Hepatocyte (in vitro differentiated cells): ENCODE results near the gene ARHGAP21. TPM values are rescaled to one million over a fixed set of nuclear protein-coding genes. Genes with fewer than 3 reads are reported as not detected.

Experiments used
- DNase-seq: peaks from one replicate; pipeline ENCODE4 v3.0.0-alpha.2; 2016; ENCODE audit warnings: low spot score
- H2AFZ ChIP-seq: fragments of 200-600 bp; sonication (generic); 2 replicates; pipeline ENCODE4 v1.6.0; 2016; ENCODE audit warnings: antibody characterized with exemption, mild to moderate bottlenecking
- H3K27ac ChIP-seq: fragments of 200-600 bp; sonication (generic); 2 replicates; pipeline ENCODE4 v1.5.1; 2016; ENCODE audit warnings: mild to moderate bottlenecking
- H3K27me3 ChIP-seq: fragments of 200-600 bp; sonication (generic); 2 replicates; pipeline ENCODE4 v1.6.1; 2016
- H3K36me3 ChIP-seq: fragments of 200-600 bp; sonication (generic); replicated peaks from 2 replicates; pipeline ENCODE4 v1.5.1; 2016; ENCODE audit warnings: low read depth; ENCODE audit not compliant: insufficient read depth
- H3K4me1 ChIP-seq: fragments of 200-600 bp; sonication (generic); 2 replicates; pipeline ENCODE4 v1.5.1; 2016; ENCODE audit warnings: mild to moderate bottlenecking, moderate library complexity; ENCODE audit not compliant: insufficient read depth
- H3K4me2 ChIP-seq: fragments of 200-600 bp; sonication (generic); 2 replicates; pipeline ENCODE4 v1.6.0; 2016
- H3K4me3 ChIP-seq: fragments of 200-600 bp; sonication (generic); 2 replicates; pipeline ENCODE4 v1.5.1; 2016; ENCODE audit warnings: mild to moderate bottlenecking
- H3K79me2 ChIP-seq: fragments of 200-600 bp; sonication (generic); 2 replicates; pipeline ENCODE4 v1.6.0; 2017; ENCODE audit warnings: mild to moderate bottlenecking
- H3K9me2 ChIP-seq: fragments of 200-600 bp; sonication (generic); replicated peaks from 2 replicates; pipeline ENCODE4 v1.6.0; 2017; ENCODE audit warnings: mild to moderate bottlenecking; ENCODE audit not compliant: insufficient read depth
- H3K9me3 ChIP-seq: fragments of 200-600 bp; sonication (generic); 2 replicates; pipeline ENCODE4 v1.5.1; 2016; ENCODE audit warnings: low read depth, mild to moderate bottlenecking
- H4K20me1 ChIP-seq: fragments of 200-600 bp; sonication (generic); 2 replicates; pipeline ENCODE4 v1.6.0; 2016; ENCODE audit warnings: mild to moderate bottlenecking; ENCODE audit not compliant: insufficient read depth, poor library complexity, severe bottlenecking
- EZH2 ChIP-seq: fragments of 200-600 bp; sonication (generic); IDR thresholded peaks from 2 replicates; pipeline ENCODE4 v1.6.1; 2016; ENCODE audit warnings: antibody characterized with exemption, mild to moderate bottlenecking, borderline replicate concordance
- EZH2phosphoT487 ChIP-seq: fragments of 200-600 bp; sonication (generic); IDR thresholded peaks from one replicate; pipeline ENCODE4 v1.6.1; 2018; ENCODE audit warnings: antibody characterized with exemption, mild to moderate bottlenecking, low read depth, moderate library complexity; ENCODE audit not compliant: unreplicated experiment, severe bottlenecking
- WGBS: methylation state at CpG from one replicate; pipeline ENCODE4 v1.1.6; 2016; ENCODE audit warnings: low lambda C conversion rate; ENCODE audit errors: missing lambda C conversion rate; 5-methylcytosine and 5-hydroxymethylcytosine counted together
- polyA plus RNA-seq: library from polyadenylated mRNA; unstranded; fragments of >200 nt; fragmentation: Nextera tagmentation; extraction: Ambion mirVana; gene quantifications from 2 replicates; pipeline ENCODE4 v1.2.1, GENCODE V29; 2016
- total RNA-seq: library from RNA; depleted of rRNA; stranded (reverse); fragments of >200 nt; gene quantifications from 2 replicates; pipeline ENCODE4 v1.2.3, GENCODE V29; 2014
- TF ChIP-seq, protein P1 (sequence below): fragments of 200-600 bp; sonication (generic); IDR thresholded peaks from 2 replicates; pipeline ENCODE4 v1.5.1; 2016; ENCODE audit warnings: antibody characterized with exemption, mild to moderate bottlenecking; ENCODE audit not compliant: poor library complexity

Gene ARHGAP21
- total and polyA plus RNA-seq, 2 experiments from 2014 or later: 15.1 to 70.2 TPM

DNA sequence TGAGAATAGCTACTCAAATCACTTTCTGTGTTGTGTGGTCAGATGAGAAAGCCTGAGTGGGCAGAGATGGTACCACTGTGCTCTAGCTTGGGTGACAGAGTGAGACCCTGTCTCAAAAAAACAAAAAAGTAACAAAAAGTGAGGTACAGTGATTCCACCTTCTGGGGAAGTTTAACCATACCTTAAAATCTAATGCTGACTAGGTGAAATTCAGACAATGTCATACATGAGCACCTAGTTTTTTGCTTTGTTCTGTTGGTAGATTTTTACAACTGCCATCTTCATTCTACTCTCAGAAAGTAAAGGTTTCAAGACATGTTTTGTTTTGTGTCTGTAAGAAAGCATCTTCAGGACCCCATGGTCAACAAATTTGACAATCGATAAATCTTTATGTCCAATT lies 144.2 kb downstream of the ARHGAP21 start:
- no peaks in the 10 kb centered on the region for H3K36me3 ChIP-seq
- H3K4me2 ChIP-seq: no peak overlapping the region
- no peak for TF ChIP-seq EZH2
- no peak for TF ChIP-seq EZH2phosphoT487
- TF ChIP-seq, protein P1, sequence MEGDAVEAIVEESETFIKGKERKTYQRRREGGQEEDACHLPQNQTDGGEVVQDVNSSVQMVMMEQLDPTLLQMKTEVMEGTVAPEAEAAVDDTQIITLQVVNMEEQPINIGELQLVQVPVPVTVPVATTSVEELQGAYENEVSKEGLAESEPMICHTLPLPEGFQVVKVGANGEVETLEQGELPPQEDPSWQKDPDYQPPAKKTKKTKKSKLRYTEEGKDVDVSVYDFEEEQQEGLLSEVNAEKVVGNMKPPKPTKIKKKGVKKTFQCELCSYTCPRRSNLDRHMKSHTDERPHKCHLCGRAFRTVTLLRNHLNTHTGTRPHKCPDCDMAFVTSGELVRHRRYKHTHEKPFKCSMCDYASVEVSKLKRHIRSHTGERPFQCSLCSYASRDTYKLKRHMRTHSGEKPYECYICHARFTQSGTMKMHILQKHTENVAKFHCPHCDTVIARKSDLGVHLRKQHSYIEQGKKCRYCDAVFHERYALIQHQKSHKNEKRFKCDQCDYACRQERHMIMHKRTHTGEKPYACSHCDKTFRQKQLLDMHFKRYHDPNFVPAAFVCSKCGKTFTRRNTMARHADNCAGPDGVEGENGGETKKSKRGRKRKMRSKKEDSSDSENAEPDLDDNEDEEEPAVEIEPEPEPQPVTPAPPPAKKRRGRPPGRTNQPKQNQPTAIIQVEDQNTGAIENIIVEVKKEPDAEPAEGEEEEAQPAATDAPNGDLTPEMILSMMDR: no peak
- H3K4me3 ChIP-seq: no peak overlapping the region
- no peak overlapping the region for H2AFZ ChIP-seq
- no peaks in the 10 kb centered on the region for H3K9me3 ChIP-seq
- no peaks in the 10 kb centered on the region for H4K20me1 ChIP-seq
- 96% methylated on average over 1 of the region's 1 CpG for WGBS
- no peaks in the 10 kb centered on the region for H3K4me1 ChIP-seq
- no peaks in the 10 kb centered on the region for H3K9me2 ChIP-seq
- no peak for DNase-seq
- no peaks in the 10 kb centered on the region for H3K79me2 ChIP-seq
- H3K27me3 ChIP-seq: no peaks in the 10 kb centered on the region
- H3K27ac ChIP-seq: no peak overlapping the region

GRCh38 chr10:24575481-24576002 lies 148.1 kb downstream of the ARHGAP21 start:
- Histone ChIP-seq H2AFZ (no peak overlapping the region), H3K4me2 (no peak overlapping the region), H3K27ac (no peak overlapping the region), H3K9me2 (no peaks in the 10 kb centered on the region), H3K79me2 (no peaks in the 10 kb centered on the region), H3K4me3 (no peak overlapping the region), H3K36me3 (no peaks in the 10 kb centered on the region), H4K20me1 (no peaks in the 10 kb centered on the region), H3K4me1 (no peaks in the 10 kb centered on the region), H3K27me3 (no peaks in the 10 kb centered on the region), H3K9me3 (no peaks in the 10 kb centered on the region)
- WGBS: 65% methylated on average over 10 of the region's 10 CpGs
- no peak for DNase-seq
- TF ChIP-seq EZH2 (no peak), EZH2phosphoT487 (no peak)
- TF ChIP-seq, protein P1: no peak

DNA sequence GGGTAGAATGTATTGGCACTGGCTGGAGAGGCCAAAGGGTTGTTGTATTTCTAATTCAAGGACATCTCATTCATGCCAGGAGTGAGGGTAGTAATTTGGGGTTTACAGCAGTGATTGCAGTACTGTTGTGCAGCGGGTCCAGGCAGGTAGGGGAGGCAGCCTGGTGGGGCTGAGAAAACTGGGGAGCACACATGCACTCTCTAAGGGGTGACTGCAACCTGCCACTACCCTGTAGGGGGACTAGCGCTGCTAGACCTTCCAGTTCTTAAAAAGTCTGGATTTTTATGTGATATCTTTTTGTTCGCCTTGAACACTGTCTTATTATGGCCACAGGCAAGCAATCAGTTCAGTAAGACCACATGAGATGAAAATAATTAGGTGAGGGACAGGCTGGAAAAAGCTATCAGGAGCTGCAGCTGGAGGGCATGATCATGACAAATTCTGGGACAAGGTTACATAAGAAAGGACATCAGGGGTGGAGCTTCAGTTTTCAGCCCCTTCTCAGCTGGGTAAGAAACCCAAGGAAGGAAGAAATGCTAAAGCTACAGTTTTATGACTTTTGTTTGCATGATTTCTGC lies 149.0 kb downstream of the ARHGAP21 start:
- no peaks in the 10 kb centered on the region for H3K9me3 ChIP-seq
- no peaks in the 10 kb centered on the region for H3K27me3 ChIP-seq
- no peaks in the 10 kb centered on the region for H3K9me2 ChIP-seq
- H2AFZ ChIP-seq: no peak overlapping the region
- H3K4me1 ChIP-seq: no peaks in the 10 kb centered on the region
- no peak overlapping the region for H3K4me2 ChIP-seq
- no peaks in the 10 kb centered on the region for H3K79me2 ChIP-seq
- no peaks in the 10 kb centered on the region for H4K20me1 ChIP-seq
- 94% methylated on average over 3 of the region's 3 CpGs for WGBS
- H3K36me3 ChIP-seq: no peaks in the 10 kb centered on the region
- no peak for DNase-seq
- H3K27ac ChIP-seq: no peak overlapping the region
- H3K4me3 ChIP-seq: no peak overlapping the region
- no peak for TF ChIP-seq EZH2phosphoT487
- TF ChIP-seq, protein P1: no peak
- no peak for TF ChIP-seq EZH2
